ENCODE measurements around the gene SCN8A. TPM values are rescaled to one million over a fixed set of nuclear protein-coding genes. Genes with fewer than 3 reads are reported as not detected.

The SCN8A gene
- total RNA-seq, 3 donors from 2014 or later, result 0.32 to 5.0 (median 1.6) TPM

DNA sequence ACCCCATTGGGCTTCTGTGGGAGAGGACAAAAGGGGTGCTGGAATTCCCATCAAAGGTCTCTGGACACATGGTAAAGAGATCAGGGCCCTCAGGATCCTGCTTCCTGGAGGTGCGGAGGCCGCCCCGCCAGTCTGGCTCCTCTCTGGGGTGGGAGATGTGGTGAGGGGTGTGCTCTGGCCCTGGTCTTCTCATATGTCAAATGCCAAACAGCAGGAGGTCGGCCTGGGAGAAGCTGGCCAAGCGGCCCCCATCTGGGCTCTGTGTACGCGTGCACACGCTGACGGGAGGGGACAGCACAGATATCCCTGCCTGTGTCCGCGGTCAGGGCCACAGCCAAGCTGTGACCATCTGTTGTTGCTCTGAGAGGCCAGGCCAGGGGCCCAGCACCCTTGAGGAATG lies 243.4 kb downstream of the SCN8A start:
- H3K27ac ChIP-seq, result no peak overlapping the region
- no peaks in the 10 kb centered on the region for H3K9me3 ChIP-seq
- H3K36me3 ChIP-seq, result no peaks in the 10 kb centered on the region
- H3K27me3 ChIP-seq, result no peaks in the 10 kb centered on the region
- no peak for DNase-seq (ENCODE audit: low spot score in 2 of 2)
- TF ChIP-seq POLR2A (IDR thresholded peaks at IDR 0.05) (no peak), POLR2AphosphoS5 (IDR thresholded peaks at IDR 0.05) (no peak)
- intact Hi-C loops (cut with DNase I; ENCODE audit: low total_unique reads), result no loop called here
- no peak overlapping the region for H3K4me3 ChIP-seq
- no peaks in the 10 kb centered on the region for H3K4me1 ChIP-seq

DNA sequence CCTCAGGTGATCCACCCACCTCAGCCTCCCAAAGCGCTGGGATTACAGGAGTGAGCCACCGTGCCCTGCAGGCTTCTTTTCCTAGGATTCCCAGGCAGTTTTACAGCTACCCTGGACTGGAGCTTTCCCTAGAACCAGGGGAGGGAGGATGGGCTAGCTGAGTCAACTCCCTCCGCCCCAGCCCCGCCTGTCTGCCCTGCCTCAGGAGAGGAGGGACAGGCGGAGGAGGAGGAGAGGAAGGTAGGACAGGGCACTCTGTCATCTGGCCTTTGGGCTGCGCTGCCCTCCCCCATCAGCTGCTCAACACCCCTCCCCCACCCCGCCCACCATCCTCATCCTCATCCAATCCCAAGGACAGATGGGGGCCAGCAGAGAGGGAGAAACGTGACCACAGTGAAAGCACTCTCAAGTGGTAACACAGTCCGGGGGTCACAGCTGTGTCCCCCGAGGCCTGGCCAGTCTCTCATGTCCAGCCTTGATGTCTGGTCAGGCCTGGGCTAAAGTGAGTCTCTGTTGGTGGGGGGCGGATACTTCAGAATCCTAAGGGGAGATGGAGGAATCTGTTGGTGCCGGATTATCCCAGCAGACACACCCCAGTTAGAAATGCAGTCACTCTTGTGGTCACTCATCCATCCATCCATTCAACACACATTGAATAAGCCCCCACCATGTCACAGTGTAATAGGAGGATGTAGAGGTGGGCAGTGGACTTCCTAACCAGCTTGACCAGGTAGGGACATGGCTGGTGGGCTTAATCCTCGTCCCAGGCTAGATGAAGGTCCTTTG lies 245.2 kb downstream of the SCN8A start:
- no peaks in the 10 kb centered on the region for H3K36me3 ChIP-seq
- no peak for DNase-seq (ENCODE audit: low spot score in 2 of 2)
- no peak overlapping the region for H3K27ac ChIP-seq
- intact Hi-C loops (cut with DNase I; ENCODE audit: low total_unique reads), result no loop called here
- TF ChIP-seq CTCF (IDR thresholded peaks at IDR 0.05), result no peak
- no peak for TF ChIP-seq POLR2AphosphoS5 (IDR thresholded peaks at IDR 0.05)
- no peak for TF ChIP-seq POLR2A (IDR thresholded peaks at IDR 0.05)
- no peak overlapping the region for H3K4me3 ChIP-seq
- no peaks in the 10 kb centered on the region for H3K9me3 ChIP-seq
- no peaks in the 10 kb centered on the region for H3K4me1 ChIP-seq
- H3K27me3 ChIP-seq, result no peaks in the 10 kb centered on the region

- DNase-seq (ENCODE audit: low spot score in 2 of 2), result no peak
- Histone ChIP-seq H3K9me3 (no peaks in the 10 kb centered on the region), H3K4me3 (no peak overlapping the region), H3K27ac (no peak overlapping the region), H3K4me1 (no peaks in the 10 kb centered on the region), H3K36me3 (no peaks in the 10 kb centered on the region), H3K27me3 (no peaks in the 10 kb centered on the region)
- TF ChIP-seq CTCF (IDR thresholded peaks at IDR 0.05) (no peak), POLR2A (IDR thresholded peaks at IDR 0.05) (no peak), POLR2AphosphoS5 (IDR thresholded peaks at IDR 0.05) (no peak)
- intact Hi-C loops (cut with DNase I; ENCODE audit: low total_unique reads), result no loop called here
These were observed 245.8 kb downstream of the SCN8A start for GRCh38 chr12:51836827-51837173.

DNA sequence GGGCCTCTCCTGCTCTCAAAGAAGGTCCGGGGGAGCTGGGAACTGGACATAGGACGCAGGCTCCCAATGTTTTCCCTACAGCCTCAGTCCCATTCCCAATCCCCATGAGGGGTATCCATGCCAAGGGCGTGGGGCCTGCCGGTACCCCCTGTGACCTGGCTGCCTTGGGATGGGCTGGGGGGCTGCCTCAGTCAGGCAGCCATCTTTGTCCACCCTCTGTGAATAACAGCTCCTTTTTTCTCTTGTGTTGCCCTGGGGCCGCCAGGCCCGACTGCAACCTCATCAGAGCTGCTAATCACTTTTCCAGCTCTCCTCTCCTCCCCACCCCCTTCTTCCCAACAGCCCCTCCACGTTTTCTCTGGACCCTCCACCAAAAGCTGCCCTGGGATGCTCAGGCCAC lies 246.3 kb downstream of the SCN8A start:
- no peak for TF ChIP-seq POLR2AphosphoS5 (IDR thresholded peaks at IDR 0.05)
- TF ChIP-seq POLR2A (IDR thresholded peaks at IDR 0.05), result no peak
- no peak for TF ChIP-seq CTCF (IDR thresholded peaks at IDR 0.05)
- Histone ChIP-seq H3K4me1 (no peaks in the 10 kb centered on the region), H3K9me3 (no peaks in the 10 kb centered on the region), H3K36me3 (no peaks in the 10 kb centered on the region), H3K4me3 (no peak overlapping the region), H3K27me3 (no peaks in the 10 kb centered on the region), H3K27ac (no peak overlapping the region)
- DNase-seq (ENCODE audit: low spot score in 2 of 2), result no peak
- intact Hi-C loops (cut with DNase I; ENCODE audit: low total_unique reads), result no loop called here

DNA sequence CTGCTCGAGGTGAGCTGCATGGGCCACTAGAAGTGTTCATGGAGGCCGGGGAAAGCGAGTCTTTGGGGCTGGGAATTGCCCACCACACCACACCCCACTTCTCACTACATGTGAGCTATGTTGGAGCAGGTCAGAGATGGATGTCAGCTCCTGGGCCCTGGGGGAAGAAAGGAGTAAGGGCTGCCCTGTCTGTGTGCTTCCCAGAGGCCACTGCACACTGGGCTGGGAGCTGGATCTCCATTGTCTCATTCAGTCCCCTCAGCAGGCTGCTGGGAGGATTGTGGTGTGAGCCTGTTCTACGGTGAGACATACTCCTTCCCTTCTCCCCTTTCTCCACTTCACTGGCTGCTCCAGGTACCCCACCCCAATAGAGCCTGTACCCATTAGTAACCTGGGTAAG lies 247.0 kb downstream of the SCN8A start:
- Histone ChIP-seq H3K36me3 (no peaks in the 10 kb centered on the region), H3K27ac (no peak overlapping the region), H3K9me3 (no peaks in the 10 kb centered on the region), H3K27me3 (no peaks in the 10 kb centered on the region), H3K4me3 (no peak overlapping the region), H3K4me1 (no peaks in the 10 kb centered on the region)
- DNase-seq (ENCODE audit: low spot score in 2 of 2), result no peak
- TF ChIP-seq CTCF (IDR thresholded peaks at IDR 0.05) (no peak), POLR2AphosphoS5 (IDR thresholded peaks at IDR 0.05) (no peak), POLR2A (IDR thresholded peaks at IDR 0.05) (no peak)
- intact Hi-C loops (cut with DNase I; ENCODE audit: low total_unique reads), result no loop called here

All from breast epithelium (tissue), 4 donors.